OCI-LY1 (cell line): Measurements from ENCODE around the gene UBE2D3.

Source experiments
- H2AFZ ChIP-seq: fragments of 200-600 bp; sonication (generic), shearing (Covaris generic); 2 replicates; pipeline ENCODE4 v1.6.0; 2014; ENCODE audit warnings: antibody characterized with exemption, mild to moderate bottlenecking, low read length
- H3F3A ChIP-seq: fragments of 200-600 bp; sonication (generic), shearing (Covaris generic); 2 replicates; pipeline ENCODE4 v1.6.0; 2014; ENCODE audit warnings: mild to moderate bottlenecking, antibody characterized with exemption, low read length, moderate library complexity; ENCODE audit not compliant: insufficient read depth
- H3K27ac ChIP-seq: fragments of 200-600 bp; sonication (generic); 2 replicates; pipeline ENCODE4 v1.5.1; 2014; ENCODE audit warnings: low read length, mixed run types, mild to moderate bottlenecking, low read depth; ENCODE audit not compliant: poor library complexity, severe bottlenecking
- H3K27me3 ChIP-seq: fragments of 200-600 bp; sonication (generic); 2 replicates; pipeline ENCODE4 v1.6.0; 2014; ENCODE audit warnings: antibody characterized with exemption, mild to moderate bottlenecking, low read length, moderate library complexity; ENCODE audit not compliant: insufficient read depth
- H3K36me3 ChIP-seq: fragments of 200-600 bp; sonication (generic); 2 replicates; pipeline ENCODE4 v1.6.1; 2014; ENCODE audit warnings: mild to moderate bottlenecking, antibody characterized with exemption, low read length, moderate library complexity, mixed read lengths; ENCODE audit not compliant: insufficient read depth
- H3K4me1 ChIP-seq: fragments of 200-600 bp; sonication (generic); 2 replicates; pipeline ENCODE4 v1.5.1; 2014; ENCODE audit warnings: mild to moderate bottlenecking, low read length, moderate library complexity; ENCODE audit not compliant: insufficient read depth, severe bottlenecking
- H3K4me2 ChIP-seq: fragments of 200-600 bp; sonication (generic), shearing (Covaris generic); 2 replicates; pipeline ENCODE4 v1.6.1; 2014; ENCODE audit warnings: low read length
- H3K4me3 ChIP-seq: fragments of 200-600 bp; sonication (generic); 2 replicates; pipeline ENCODE4 v1.5.1; 2014; ENCODE audit warnings: low read length, low read depth, mild to moderate bottlenecking, mixed read lengths; ENCODE audit not compliant: poor library complexity, severe bottlenecking
- H3K79me2 ChIP-seq: fragments of 200-600 bp; shearing (Covaris generic); 2 replicates; pipeline ENCODE4 v1.6.1; 2016; ENCODE audit warnings: mixed run types, low read length, mixed read lengths; ENCODE audit not compliant: insufficient read depth
- H3K9ac ChIP-seq: fragments of 200-600 bp; sonication (generic), shearing (Covaris generic); 2 replicates; pipeline ENCODE4 v1.6.1; 2014; ENCODE audit warnings: mild to moderate bottlenecking, low read length, mixed read lengths
- H3K9me2 ChIP-seq: fragments of 200-600 bp; sonication (generic), shearing (Covaris generic); 2 replicates; pipeline ENCODE4 v1.6.1; 2014; ENCODE audit warnings: low read depth, mild to moderate bottlenecking, low read length, mixed read lengths
- H3K9me3 ChIP-seq: fragments of 200-600 bp; shearing (Covaris generic); 2 replicates; pipeline ENCODE4 v1.6.1; 2014; ENCODE audit warnings: low read length, mixed read lengths
- H4K20me1 ChIP-seq: fragments of 200-600 bp; sonication (generic), shearing (Covaris generic); 2 replicates; pipeline ENCODE4 v1.6.0; 2016; ENCODE audit warnings: mild to moderate bottlenecking, low read length; ENCODE audit not compliant: insufficient read depth
- CTCF ChIP-seq: fragments of 200-600 bp; sonication (generic), shearing (Covaris generic); IDR thresholded peaks from 2 replicates; pipeline ENCODE4 v1.5.1; 2017; ENCODE audit warnings: mild to moderate bottlenecking, antibody characterized with exemption, low read length, moderate library complexity, mixed read lengths
- EZH2 ChIP-seq: fragments of 200-600 bp; sonication (generic), shearing (Covaris generic); IDR thresholded peaks from 2 replicates; pipeline ENCODE4 v1.8.0; 2017; ENCODE audit warnings: borderline replicate concordance, mixed run types, mild to moderate bottlenecking, antibody characterized with exemption, low read length, moderate library complexity, mixed read lengths

Gene UBE2D3

GRCh38 chr4:102842367-102842766 is 15.0 kb upstream of the UBE2D3 start:
- H3K36me3 ChIP-seq, result peaks cover 3% of the 10 kb centered on the region; the same call in 1 of the 2 replicates
- H3K4me3 ChIP-seq, result no peak overlapping the region
- no peaks in the 10 kb centered on the region for H3K27me3 ChIP-seq
- H3K9ac ChIP-seq, result no peak overlapping the region
- no peak overlapping the region for H2AFZ ChIP-seq
- no peaks in the 10 kb centered on the region for H3K9me3 ChIP-seq
- H3K79me2 ChIP-seq, result no peaks in the 10 kb centered on the region
- no peaks in the 10 kb centered on the region for H4K20me1 ChIP-seq
- no peaks in the 10 kb centered on the region for H3K9me2 ChIP-seq
- H3K27ac ChIP-seq, result no peak overlapping the region
- TF ChIP-seq EZH2, result no peak
- TF ChIP-seq CTCF, result no peak
- H3F3A ChIP-seq, result no peaks in the 10 kb centered on the region
- H3K4me2 ChIP-seq, result no peak overlapping the region
- no peaks in the 10 kb centered on the region for H3K4me1 ChIP-seq

GRCh38 chr4:102836596-102836995 is 9.2 kb upstream of the UBE2D3 start:
- no peak overlapping the region for H2AFZ ChIP-seq
- H3K27me3 ChIP-seq, result no peaks in the 10 kb centered on the region
- no peaks in the 10 kb centered on the region for H3K4me1 ChIP-seq
- H3K27ac ChIP-seq, result no peak overlapping the region
- no peaks in the 10 kb centered on the region for H3K9me2 ChIP-seq
- no peak overlapping the region for H3K4me3 ChIP-seq
- H4K20me1 ChIP-seq, result no peaks in the 10 kb centered on the region
- no peak overlapping the region for H3K4me2 ChIP-seq
- TF ChIP-seq EZH2 (no peak), CTCF (no peak)
- H3K9ac ChIP-seq, result no peak overlapping the region
- H3K79me2 ChIP-seq, result no peaks in the 10 kb centered on the region
- peaks cover 3% of the 10 kb centered on the region; the same call in 1 of the 2 replicates for H3K36me3 ChIP-seq
- H3K9me3 ChIP-seq, result no peaks in the 10 kb centered on the region
- H3F3A ChIP-seq, result no peaks in the 10 kb centered on the region

- Histone ChIP-seq H4K20me1 (no peaks in the 10 kb centered on the region), H3K36me3 (no peaks in the 10 kb centered on the region), H3K79me2 (no peaks in the 10 kb centered on the region), H3K9me3 (no peaks in the 10 kb centered on the region), H3K27me3 (no peaks in the 10 kb centered on the region), H3K9me2 (no peaks in the 10 kb centered on the region), H2AFZ (no peak overlapping the region), H3F3A (no peaks in the 10 kb centered on the region), H3K4me3 (no peak overlapping the region), H3K4me2 (no peak overlapping the region), H3K4me1 (peaks cover 14% of the 10 kb centered on the region), H3K9ac (no peak overlapping the region), H3K27ac (no peak overlapping the region)
- TF ChIP-seq EZH2 (no peak), CTCF (no peak)
Observed at GRCh38 chr4:102832667-102833066, 5.3 kb upstream of the UBE2D3 start.
